AG04450 (cell line): ENCODE data around the gene PHLDA2. TPM values are rescaled to one million over a fixed set of nuclear protein-coding genes. Genes with fewer than 3 reads are reported as not detected.
"Not testable (repeated sequence)": the region's sequence is repeated elsewhere in the genome, so short reads cannot be mapped to it uniquely, and the experiment has no call there.

Experiments used
- CTCF ChIA-PET: fragments of 300-600, 350-600 bp; formaldehyde crosslinking; extraction: SDS; loops from one replicate; lab custom pipeline; 2022; ENCODE audit warnings: antibody characterized with exemption, inconsistent platforms; lab: Charles Lee
- POLR2A ChIA-PET: fragments of 350-600 bp; formaldehyde crosslinking; extraction: SDS; loops from one replicate; lab custom pipeline; 2021; ENCODE audit warnings: antibody characterized with exemption, inconsistent platforms; lab: Yijun Ruan, JAX
- DNase-seq: peaks from one replicate; pipeline ENCODE4 v3.0.0-alpha.2; 2011; ENCODE audit warnings: low read depth, low spot score
- H3K27ac ChIP-seq: one replicate; pipeline ENCODE4 v1.5.1; 2012; ENCODE audit warnings: low read depth, low read length, control low read depth
- H3K27me3 ChIP-seq: one replicate; pipeline ENCODE4 v1.6.0; 2012; ENCODE audit warnings: low read length; ENCODE audit not compliant: control insufficient read depth, insufficient read depth
- H3K4me3 ChIP-seq: 2 replicates; pipeline ENCODE4 v1.5.1; 2011; ENCODE audit warnings: mild to moderate bottlenecking, low read depth, low read length, control low read depth
- H3K9me3 ChIP-seq: 2 replicates; pipeline ENCODE4 v1.5.1; 2012; ENCODE audit warnings: low read length; ENCODE audit not compliant: control insufficient read depth, insufficient read depth
- CTCF ChIP-seq: IDR thresholded peaks from 2 replicates; pipeline ENCODE4 v1.5.1; 2011; ENCODE audit warnings: low read depth, low read length, control low read depth, inconsistent platforms
- polyA plus RNA-seq: library from polyadenylated mRNA; depleted of rRNA; stranded (reverse); fragments of >200 nt; gene quantifications from 2 replicates; pipeline ENCODE4 v1.2.3, GENCODE V29; 2011

The PHLDA2 gene
- polyA plus RNA-seq, 1 experiment, result 9.6 TPM

- peaks cover 13% of the 10 kb centered on the region for H3K9me3 ChIP-seq
- no peak for TF ChIP-seq CTCF
- H3K27ac ChIP-seq, result no peak overlapping the region
- POLR2A ChIA-PET, result interaction anchor here (1.1 to 1.6 kb wide), 2 partner anchors 9 to 14 kb away, joined by 3 read pairs; partner anchors contain the start of gene PHLDA2
- no peak for DNase-seq
- no peaks in the 10 kb centered on the region for H3K27me3 ChIP-seq
- CTCF ChIA-PET, result interaction anchor here (1.2 kb wide), 1 partner anchor 94 kb away, joined by 3 read pairs; no protein-coding TSS in a partner anchor
- H3K4me3 ChIP-seq, result no peak overlapping the region
These were observed 13.9 kb upstream of the PHLDA2 start for GRCh38 chr11:2942872-2943710.

GRCh38 chr11:2942447-2942846 lies 13.2 kb upstream of the PHLDA2 start:
- Histone ChIP-seq H3K4me3 (no peak overlapping the region), H3K27me3 (no peaks in the 10 kb centered on the region), H3K9me3 (peaks cover 17% of the 10 kb centered on the region), H3K27ac (no peak overlapping the region)
- no peak for TF ChIP-seq CTCF
- POLR2A ChIA-PET, result interaction anchor here (0.6 to 1.6 kb wide), 3 partner anchors 9 to 25 kb away, joined by 3 to 5 read pairs (median 3); partner anchors contain the start of gene PHLDA2
- CTCF ChIA-PET, result interaction anchor here (0.7 to 1.2 kb wide), 2 partner anchors 95 to 125 kb away, joined by 3 to 4 read pairs; no protein-coding TSS in a partner anchor
- no peak for DNase-seq

GRCh38 chr11:2940921-2941821 lies 12.0 kb upstream of the PHLDA2 start:
- Histone ChIP-seq H3K27me3 (no peaks in the 10 kb centered on the region), H3K27ac (no peak overlapping the region), H3K4me3 (no peak overlapping the region), H3K9me3 (peaks cover 21% of the 10 kb centered on the region)
- ChIA-PET POLR2A (interaction anchor here (0.6 to 1.6 kb wide), 3 partner anchors 12 to 38 kb away, joined by 3 to 4 read pairs (median 4); partner anchors contain the start of gene PHLDA2), CTCF (interaction anchor here (0.6 to 1.2 kb wide), 3 partner anchors 12 to 408 kb away, joined by 3 read pairs; partner anchors contain the start of gene PHLDA2)
- TF ChIP-seq CTCF, result no peak
- no peak for DNase-seq

- Histone ChIP-seq H3K9me3 (peaks cover 21% of the 10 kb centered on the region), H3K27me3 (no peaks in the 10 kb centered on the region), H3K27ac (no peak overlapping the region), H3K4me3 (no peak overlapping the region)
- ChIA-PET POLR2A (interaction anchor here (0.9 kb wide), 1 partner anchor 11 kb away, joined by 4 read pairs; the partner anchor contains the start of gene PHLDA2), CTCF (interaction anchor here (0.9 kb wide), 1 partner anchor 11 kb away, joined by 3 read pairs; the partner anchor contains the start of gene PHLDA2)
- TF ChIP-seq CTCF, result no peak
- no peak for DNase-seq
These were observed 11.1 kb upstream of the PHLDA2 start for GRCh38 chr11:2940147-2940920.

- H3K9me3 ChIP-seq, result peaks cover 17% of the 10 kb centered on the region
- H3K27me3 ChIP-seq, H3K4me3 ChIP-seq, POLR2A ChIA-PET, DNase-seq, CTCF ChIA-PET, H3K27ac ChIP-seq: not testable (repeated sequence)
These were observed 9.5 kb upstream of the PHLDA2 start for GRCh38 chr11:2938458-2939418.
